Measurements from ENCODE around the gene MAN2A1. TPM values are rescaled to one million over a fixed set of nuclear protein-coding genes. Genes with fewer than 3 reads are reported as not detected.

Gene MAN2A1
- polyA plus RNA-seq, 1 donor (not counting 4 experiments of a cell fraction or from before 2014, with no cell fraction given) = 63.8 TPM

- Histone ChIP-seq H3K9me1 (ENCODE audit: control insufficient read depth, extremely low read depth, insufficient read depth, low read length) (no peaks in the 10 kb centered on the region), H3K4me1 (ENCODE audit: control insufficient read depth, extremely low read depth, insufficient read depth, low read length) (no peaks in the 10 kb centered on the region), H3K79me2 (ENCODE audit: control insufficient read depth, insufficient read depth, low read length) (no peaks in the 10 kb centered on the region), H3K36me3 (ENCODE audit: control insufficient read depth in 2 of 2, extremely low read depth in 1 of 2, insufficient read depth in 2 of 2, low read length in 2 of 2) (no peaks in the 10 kb centered on the region), H4K20me1 (ENCODE audit: control insufficient read depth, extremely low read depth, insufficient read depth, low read length) (no peaks in the 10 kb centered on the region), H2AFZ (ENCODE audit: control insufficient read depth, low read length) (no peak overlapping the region), H3K4me3 (ENCODE audit: control insufficient read depth in 2 of 3, extremely low read depth in 1 of 3, insufficient read depth in 2 of 3, low read depth in 1 of 3, low read length in 3 of 3) (no peak overlapping the region), H3K4me2 (ENCODE audit: control insufficient read depth, extremely low read depth, insufficient read depth, low read depth, low read length) (no peak overlapping the region), H3K9ac (ENCODE audit: control insufficient read depth, extremely low read depth, insufficient read depth, low read length) (no peak overlapping the region), H3K9me3 (ENCODE audit: control insufficient read depth, low read depth, low read length) (no peaks in the 10 kb centered on the region), H3K27ac (ENCODE audit: control insufficient read depth, insufficient read depth, low read length) (no peak overlapping the region), H3K27me3 (ENCODE audit: control insufficient read depth, extremely low read depth, insufficient read depth, low read length) (no peaks in the 10 kb centered on the region)
- peak; percentile 9 for FAIRE-seq
- TF ChIP-seq EZH2 (IDR thresholded peaks at IDR 0.05; ENCODE audit: low read length) (no peak), CTCF (optimal IDR thresholded peaks at IDR 0.05 in 1 of 3, IDR thresholded peaks at IDR 0.05 in 1 of 3, conservative IDR thresholded peaks at IDR 0.05 in 1 of 3; ENCODE audit: extremely low read depth in 1 of 3, insufficient read depth in 2 of 3, low read length in 3 of 3) (no peak)
- dilution Hi-C loops (cut with MboI; ENCODE audit: extremely low pct_ligation_motif_present, low sequenced_read_pairs) = no loop called here
- no peak for DNase-seq (ENCODE audit: low read depth, low spot score)
These were observed 20.9 kb upstream of the MAN2A1 start for GRCh38 chr5:109668668-109669422.

- Histone ChIP-seq H3K9me1 (ENCODE audit: control insufficient read depth, extremely low read depth, insufficient read depth, low read length) (no peaks in the 10 kb centered on the region), H3K9me3 (ENCODE audit: control insufficient read depth, low read depth, low read length) (no peaks in the 10 kb centered on the region), H3K4me2 (ENCODE audit: control insufficient read depth, extremely low read depth, insufficient read depth, low read depth, low read length) (no peak overlapping the region), H3K4me3 (ENCODE audit: control insufficient read depth in 2 of 3, extremely low read depth in 1 of 3, insufficient read depth in 2 of 3, low read depth in 1 of 3, low read length in 3 of 3) (no peak overlapping the region), H3K27ac (ENCODE audit: control insufficient read depth, insufficient read depth, low read length) (no peak overlapping the region), H3K79me2 (ENCODE audit: control insufficient read depth, insufficient read depth, low read length) (no peaks in the 10 kb centered on the region), H3K9ac (ENCODE audit: control insufficient read depth, extremely low read depth, insufficient read depth, low read length) (no peak overlapping the region), H3K27me3 (ENCODE audit: control insufficient read depth, extremely low read depth, insufficient read depth, low read length) (no peaks in the 10 kb centered on the region), H3K36me3 (ENCODE audit: control insufficient read depth in 2 of 2, extremely low read depth in 1 of 2, insufficient read depth in 2 of 2, low read length in 2 of 2) (no peaks in the 10 kb centered on the region), H2AFZ (ENCODE audit: control insufficient read depth, low read length) (no peak overlapping the region), H4K20me1 (ENCODE audit: control insufficient read depth, extremely low read depth, insufficient read depth, low read length) (no peaks in the 10 kb centered on the region), H3K4me1 (ENCODE audit: control insufficient read depth, extremely low read depth, insufficient read depth, low read length) (no peaks in the 10 kb centered on the region)
- dilution Hi-C loops (cut with MboI; ENCODE audit: extremely low pct_ligation_motif_present, low sequenced_read_pairs) = no loop called here
- FAIRE-seq = no peak
- DNase-seq (ENCODE audit: low read depth, low spot score) = no peak
- no peak for TF ChIP-seq CTCF (optimal IDR thresholded peaks at IDR 0.05 in 1 of 3, IDR thresholded peaks at IDR 0.05 in 1 of 3, conservative IDR thresholded peaks at IDR 0.05 in 1 of 3; ENCODE audit: extremely low read depth in 1 of 3, insufficient read depth in 2 of 3, low read length in 3 of 3)
- TF ChIP-seq EZH2 (IDR thresholded peaks at IDR 0.05; ENCODE audit: low read length) = no peak
These were observed 19.6 kb upstream of the MAN2A1 start for GRCh38 chr5:109669991-109670706.

Data from keratinocyte (primary cell).